ENCODE measurements around the gene ROR2.
"Not testable (repeated sequence)": the region's sequence is repeated elsewhere in the genome, so short reads cannot be mapped to it uniquely, and the experiment has no call there.

Gene ROR2

DNA sequence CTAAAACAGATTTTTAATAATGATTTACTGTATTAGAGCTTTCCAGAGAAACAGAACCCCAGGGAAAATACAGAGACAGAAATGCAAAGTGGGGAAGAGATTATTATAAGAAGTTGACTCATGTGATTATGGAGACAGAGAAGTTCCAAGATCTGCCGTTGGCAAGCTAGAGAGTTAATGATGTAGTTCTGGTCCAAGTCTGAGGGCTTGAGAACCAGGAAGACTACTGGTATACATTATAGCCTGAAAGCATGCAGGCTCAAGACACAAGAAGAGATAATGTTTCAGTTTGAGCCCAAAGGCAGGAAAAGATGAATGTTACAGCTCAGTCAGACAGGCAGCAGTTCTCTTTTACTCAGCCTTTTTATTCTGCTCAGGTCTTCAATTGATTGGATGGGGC, 427.5 kb downstream of the ROR2 start:
- no peak overlapping the region for H3K27ac Mint-ChIP-seq
- H3K9me3 Mint-ChIP-seq, result peaks cover 0 to 7% of the 10 kb centered on the region in 2 donors
- no peak for ATAC-seq
- peaks cover 59% of the 10 kb centered on the region for H3K27me3 Mint-ChIP-seq
- no peak overlapping the region for H3K4me3 Mint-ChIP-seq
- H3K4me1 Mint-ChIP-seq, result no peaks in the 10 kb centered on the region
- DNase-seq, result no peak

- no peak for DNase-seq
- Mint-ChIP-seq H3K4me3 (no peak overlapping the region), H3K9me3 (no peaks in the 10 kb centered on the region), H3K27ac (no peak overlapping the region), H3K27me3 (peaks cover 51% of the 10 kb centered on the region), H3K4me1 (no peaks in the 10 kb centered on the region)
- no peak for ATAC-seq
Measured at GRCh38 chr9:91519520-91520277, 430.3 kb downstream of the ROR2 start.

DNA sequence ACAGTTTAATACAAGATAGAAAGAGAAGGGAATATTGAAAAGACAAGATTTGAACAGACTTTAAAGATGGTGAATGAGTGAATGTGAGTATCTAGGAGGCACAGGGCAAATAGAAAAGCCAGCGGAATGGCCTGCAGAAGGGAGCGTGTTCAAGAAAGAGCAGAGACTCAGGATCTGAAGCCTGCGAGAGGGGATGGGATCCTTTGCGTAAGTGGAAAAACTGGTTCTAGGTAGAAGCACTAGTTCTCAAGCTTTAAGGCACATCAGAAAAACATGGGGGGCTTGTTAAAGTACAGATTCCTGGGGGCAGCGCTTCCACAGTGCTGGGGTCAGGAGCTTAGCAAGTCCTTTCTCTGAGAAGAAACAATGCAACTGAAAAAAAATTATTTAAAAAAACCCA, 431.6 kb downstream of the ROR2 start:
- DNase-seq, result no peak
- ATAC-seq, result no peak
- H3K27me3 Mint-ChIP-seq, result peaks cover 52% of the 10 kb centered on the region

DNA sequence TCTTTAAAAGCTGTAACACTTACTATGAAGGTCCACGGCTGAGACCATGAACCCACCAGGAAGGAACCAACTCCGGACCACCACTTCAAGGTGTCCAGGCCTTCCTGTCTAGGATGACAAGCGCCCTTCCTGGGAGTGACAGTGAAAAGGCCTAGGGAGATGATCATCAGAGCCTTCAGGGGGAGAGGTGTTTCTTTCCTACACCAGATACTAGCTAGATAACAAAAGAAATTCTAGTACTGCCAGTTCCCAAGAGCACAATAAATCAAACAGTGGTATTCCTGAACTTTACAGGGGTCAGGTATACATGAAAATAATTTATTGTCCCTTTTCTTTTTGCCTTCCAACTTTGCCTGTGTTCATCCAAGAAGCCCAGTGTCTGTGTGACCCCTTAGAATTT, 432.2 kb downstream of the ROR2 start:
- ATAC-seq (no peak), DNase-seq (no peak)
- Mint-ChIP-seq H3K27ac (no peak overlapping the region), H3K27me3 (peaks cover 55% of the 10 kb centered on the region), H3K4me1 (no peaks in the 10 kb centered on the region), H3K9me3 (no peaks in the 10 kb centered on the region), H3K4me3 (no peak overlapping the region)

More for the DNA sequence above, 431.6 kb downstream of the ROR2 start:
- Mint-ChIP-seq H3K27ac (no peak overlapping the region), H3K4me3 (no peak overlapping the region), H3K9me3 (no peaks in the 10 kb centered on the region), H3K4me1 (no peaks in the 10 kb centered on the region)

- not testable (repeated sequence) for H3K9me3 Mint-ChIP-seq, DNase-seq, H3K27ac Mint-ChIP-seq, H3K4me1 Mint-ChIP-seq, H3K4me3 Mint-ChIP-seq, ATAC-seq
- H3K27me3 Mint-ChIP-seq, result peaks cover 55% of the 10 kb centered on the region
Measured at GRCh38 chr9:91517332-91517731, 432.7 kb downstream of the ROR2 start.

DNA sequence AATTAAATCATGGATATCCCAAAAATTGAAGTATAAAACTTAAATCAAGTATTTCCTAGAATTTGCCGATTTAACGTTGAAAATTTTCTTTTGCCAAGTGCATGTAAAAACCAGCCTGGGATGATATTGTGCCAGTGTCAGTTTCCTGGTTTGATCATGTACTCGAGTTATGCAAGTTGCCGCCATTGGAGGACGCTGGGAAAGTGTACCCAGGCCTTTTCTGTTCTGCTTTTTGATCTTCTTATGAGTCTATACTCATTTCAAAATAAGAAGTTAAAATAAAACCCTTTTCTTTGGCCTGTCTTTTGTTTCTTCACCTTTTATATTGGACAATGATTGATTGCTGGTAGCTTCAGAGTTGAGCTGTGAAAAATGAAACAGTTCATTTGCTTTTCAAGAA, 433.3 kb downstream of the ROR2 start:
- Mint-ChIP-seq H3K4me3 (no peak overlapping the region), H3K4me1 (no peaks in the 10 kb centered on the region), H3K9me3 (peaks cover 5 to 6% of the 10 kb centered on the region in 2 donors), H3K27ac (no peak overlapping the region), H3K27me3 (peaks cover 51% of the 10 kb centered on the region)
- DNase-seq, result no peak
- ATAC-seq, result no peak

GRCh38 chr9:91516081-91516480, 433.9 kb downstream of the ROR2 start:
- no peak overlapping the region for H3K4me3 Mint-ChIP-seq
- H3K27me3 Mint-ChIP-seq, result peaks cover 48% of the 10 kb centered on the region
- no peak for DNase-seq
- no peaks in the 10 kb centered on the region for H3K4me1 Mint-ChIP-seq
- H3K27ac Mint-ChIP-seq, result no peak overlapping the region
- peaks cover 5 to 6% of the 10 kb centered on the region in 2 donors for H3K9me3 Mint-ChIP-seq
- ATAC-seq, result no peak

DNA sequence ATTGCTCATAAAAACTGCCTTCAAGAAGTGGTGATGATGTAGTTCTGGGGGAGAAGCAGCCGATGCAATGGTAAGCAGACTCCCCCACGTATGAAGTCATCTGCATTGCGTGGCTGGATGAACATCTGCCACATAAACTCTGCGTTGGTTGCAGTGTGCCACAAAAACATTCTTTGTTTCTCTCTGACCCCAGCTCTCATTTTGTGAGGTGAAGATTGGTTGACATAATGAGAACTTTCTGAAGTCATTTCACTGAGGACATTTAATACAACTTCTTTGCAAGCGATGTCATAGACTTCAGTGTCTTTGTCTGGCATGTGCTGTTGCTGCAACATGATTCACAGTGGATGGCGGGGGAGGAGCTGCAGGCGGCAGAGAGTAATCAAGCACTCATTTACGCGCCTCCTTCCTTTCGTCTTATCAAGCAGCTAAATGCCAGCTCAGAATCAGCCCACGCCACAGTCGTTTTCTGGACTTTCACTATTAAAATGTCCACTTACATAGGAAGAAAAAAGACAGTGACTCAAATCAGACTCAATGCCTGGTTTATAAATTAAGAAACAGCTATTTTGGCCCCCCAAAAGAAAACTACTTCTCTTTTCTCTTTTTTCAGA, 434.8 kb downstream of the ROR2 start:
- H3K4me1 Mint-ChIP-seq, result no peaks in the 10 kb centered on the region
- ATAC-seq (no peak), DNase-seq (no peak)
- H3K9me3 Mint-ChIP-seq, result peaks cover 5 to 6% of the 10 kb centered on the region in 2 donors
- H3K27me3 Mint-ChIP-seq, result peaks cover 43% of the 10 kb centered on the region
- H3K4me3 Mint-ChIP-seq, result no peak overlapping the region
- H3K27ac Mint-ChIP-seq, result no peak overlapping the region

All from stimulated activated naive CD8-positive, alpha-beta T cell treated with anti-CD3 and anti-CD28 coated beads, Interleukin-15, amount 100 ng/mL, for 72 hours (primary cell).